ENCODE data around the gene RHOBTB3. TPM values are rescaled to one million over a fixed set of nuclear protein-coding genes. Genes with fewer than 3 reads are reported as not detected.

RHOBTB3 gene
- total and polyA plus RNA-seq, 2 donors (not counting 1 experiment from before 2014, with no cell fraction given) = 337 to 338 TPM

GRCh38 chr5:95803271-95804148 is 72.4 kb downstream of the RHOBTB3 start:
- Histone ChIP-seq H3K4me2 (ENCODE audit: extremely low read depth, insufficient read depth, low read length) (no peak overlapping the region), H3K27me3 (ENCODE audit: control insufficient read depth, insufficient read depth, low read length) (no peaks in the 10 kb centered on the region), H3K9ac (ENCODE audit: insufficient read depth, low read length) (no peak overlapping the region), H3K79me2 (ENCODE audit: control insufficient read depth, insufficient read depth, low read length) (no peaks in the 10 kb centered on the region), H3K9me3 (ENCODE audit: control insufficient read depth, insufficient read depth, low read depth, low read length) (no peaks in the 10 kb centered on the region), H3K4me3 (replicated peaks in 1 of 4; ENCODE audit: control extremely low read depth in 1 of 4, insufficient read depth in 1 of 4, low read depth in 3 of 4, low read length in 4 of 4) (no peak overlapping the region), H3K36me3 (ENCODE audit: control insufficient read depth, insufficient read depth, low read length) (no peaks in the 10 kb centered on the region), H2AFZ (ENCODE audit: low read length) (no peak overlapping the region), H4K20me1 (ENCODE audit: control insufficient read depth, extremely low read depth, insufficient read depth, low read length) (no peaks in the 10 kb centered on the region), H3K27ac (ENCODE audit: insufficient read depth, low read length) (no peak overlapping the region), H3K4me1 (ENCODE audit: control insufficient read depth, extremely low read depth, insufficient read depth, low read length) (no peaks in the 10 kb centered on the region)
- DNase-seq (ENCODE audit: low read depth in 2 of 2) = no peak
- TF ChIP-seq EZH2 (IDR thresholded peaks at IDR 0.05; ENCODE audit: low read length, missing control alignments) = no peak
- TF ChIP-seq, protein P1, sequence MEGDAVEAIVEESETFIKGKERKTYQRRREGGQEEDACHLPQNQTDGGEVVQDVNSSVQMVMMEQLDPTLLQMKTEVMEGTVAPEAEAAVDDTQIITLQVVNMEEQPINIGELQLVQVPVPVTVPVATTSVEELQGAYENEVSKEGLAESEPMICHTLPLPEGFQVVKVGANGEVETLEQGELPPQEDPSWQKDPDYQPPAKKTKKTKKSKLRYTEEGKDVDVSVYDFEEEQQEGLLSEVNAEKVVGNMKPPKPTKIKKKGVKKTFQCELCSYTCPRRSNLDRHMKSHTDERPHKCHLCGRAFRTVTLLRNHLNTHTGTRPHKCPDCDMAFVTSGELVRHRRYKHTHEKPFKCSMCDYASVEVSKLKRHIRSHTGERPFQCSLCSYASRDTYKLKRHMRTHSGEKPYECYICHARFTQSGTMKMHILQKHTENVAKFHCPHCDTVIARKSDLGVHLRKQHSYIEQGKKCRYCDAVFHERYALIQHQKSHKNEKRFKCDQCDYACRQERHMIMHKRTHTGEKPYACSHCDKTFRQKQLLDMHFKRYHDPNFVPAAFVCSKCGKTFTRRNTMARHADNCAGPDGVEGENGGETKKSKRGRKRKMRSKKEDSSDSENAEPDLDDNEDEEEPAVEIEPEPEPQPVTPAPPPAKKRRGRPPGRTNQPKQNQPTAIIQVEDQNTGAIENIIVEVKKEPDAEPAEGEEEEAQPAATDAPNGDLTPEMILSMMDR (conservative IDR thresholded peaks at IDR 0.05 in 1 of 2, IDR thresholded peaks at IDR 0.05 in 1 of 2; ENCODE audit: low read depth in 1 of 2, low read length in 2 of 2) = no peak

GRCh38 chr5:95804736-95805539 is 73.8 kb downstream of the RHOBTB3 start:
- H3K9me3 ChIP-seq (ENCODE audit: control insufficient read depth, insufficient read depth, low read depth, low read length) = no peaks in the 10 kb centered on the region
- no peaks in the 10 kb centered on the region for H3K36me3 ChIP-seq (ENCODE audit: control insufficient read depth, insufficient read depth, low read length)
- peaks cover 12% of the 10 kb centered on the region for H3K4me1 ChIP-seq (ENCODE audit: control insufficient read depth, extremely low read depth, insufficient read depth, low read length)
- H3K79me2 ChIP-seq (ENCODE audit: control insufficient read depth, insufficient read depth, low read length) = no peaks in the 10 kb centered on the region
- TF ChIP-seq, protein P1 (conservative IDR thresholded peaks at IDR 0.05 in 1 of 2, IDR thresholded peaks at IDR 0.05 in 1 of 2; ENCODE audit: low read depth in 1 of 2, low read length in 2 of 2) = no peak
- no peak for TF ChIP-seq EZH2 (IDR thresholded peaks at IDR 0.05; ENCODE audit: low read length, missing control alignments)
- H3K27ac ChIP-seq (ENCODE audit: insufficient read depth, low read length) = no peak overlapping the region
- H2AFZ ChIP-seq (ENCODE audit: low read length) = no peak overlapping the region
- no peak for DNase-seq (ENCODE audit: low read depth in 2 of 2)
- no peaks in the 10 kb centered on the region for H4K20me1 ChIP-seq (ENCODE audit: control insufficient read depth, extremely low read depth, insufficient read depth, low read length)
- no peak overlapping the region for H3K4me3 ChIP-seq (replicated peaks in 1 of 4; ENCODE audit: control extremely low read depth in 1 of 4, insufficient read depth in 1 of 4, low read depth in 3 of 4, low read length in 4 of 4)
- no peaks in the 10 kb centered on the region for H3K27me3 ChIP-seq (ENCODE audit: control insufficient read depth, insufficient read depth, low read length)
- no peak overlapping the region for H3K4me2 ChIP-seq (ENCODE audit: extremely low read depth, insufficient read depth, low read length)
- no peak overlapping the region for H3K9ac ChIP-seq (ENCODE audit: insufficient read depth, low read length)

DNA sequence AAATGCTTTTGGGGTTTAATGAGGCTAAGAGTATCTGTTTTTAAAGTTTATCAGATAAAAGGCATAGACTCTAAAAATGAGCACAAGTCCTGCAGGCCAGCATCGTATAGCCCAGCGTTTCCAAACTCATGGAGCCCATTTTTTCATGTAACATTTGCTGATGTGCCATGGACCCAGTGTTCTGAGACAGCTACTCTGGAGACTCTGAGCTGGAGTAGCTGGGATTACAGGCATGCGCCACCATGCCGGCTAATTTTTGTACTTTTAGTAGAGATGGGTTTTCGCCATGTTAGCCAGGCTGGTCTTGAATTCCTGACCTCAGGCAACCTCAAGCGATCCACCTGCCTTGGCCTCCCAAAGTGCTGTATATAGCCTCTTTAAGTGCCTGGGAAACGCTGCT is 75.6 kb downstream of the RHOBTB3 start:
- TF ChIP-seq EZH2 (IDR thresholded peaks at IDR 0.05; ENCODE audit: low read length, missing control alignments) = no peak
- TF ChIP-seq, protein P1 (conservative IDR thresholded peaks at IDR 0.05 in 1 of 2, IDR thresholded peaks at IDR 0.05 in 1 of 2; ENCODE audit: low read depth in 1 of 2, low read length in 2 of 2) = no peak
- H3K9me3 ChIP-seq (ENCODE audit: control insufficient read depth, insufficient read depth, low read depth, low read length) = no peaks in the 10 kb centered on the region
- H3K4me2 ChIP-seq (ENCODE audit: extremely low read depth, insufficient read depth, low read length) = no peak overlapping the region
- no peak overlapping the region for H3K9ac ChIP-seq (ENCODE audit: insufficient read depth, low read length)
- H3K36me3 ChIP-seq (ENCODE audit: control insufficient read depth, insufficient read depth, low read length) = no peaks in the 10 kb centered on the region
- no peak overlapping the region for H3K4me3 ChIP-seq (replicated peaks in 1 of 4; ENCODE audit: control extremely low read depth in 1 of 4, insufficient read depth in 1 of 4, low read depth in 3 of 4, low read length in 4 of 4)
- H3K4me1 ChIP-seq (ENCODE audit: control insufficient read depth, extremely low read depth, insufficient read depth, low read length) = peaks cover 24% of the 10 kb centered on the region
- no peak overlapping the region for H2AFZ ChIP-seq (ENCODE audit: low read length)
- H3K27ac ChIP-seq (ENCODE audit: insufficient read depth, low read length) = no peak overlapping the region
- no peaks in the 10 kb centered on the region for H3K79me2 ChIP-seq (ENCODE audit: control insufficient read depth, insufficient read depth, low read length)
- no peaks in the 10 kb centered on the region for H4K20me1 ChIP-seq (ENCODE audit: control insufficient read depth, extremely low read depth, insufficient read depth, low read length)
- no peaks in the 10 kb centered on the region for H3K27me3 ChIP-seq (ENCODE audit: control insufficient read depth, insufficient read depth, low read length)
- DNase-seq (ENCODE audit: low read depth in 2 of 2) = no peak

All from fibroblast of lung (primary cell).